H9 (cell line): ENCODE data around the gene FAM174B. TPM values are rescaled to one million over a fixed set of nuclear protein-coding genes. Genes with fewer than 3 reads are reported as not detected.

Experiments
- DNase-seq: peaks from one replicate; pipeline ENCODE4 v3.0.0-alpha.2; 2017
- H2AFZ ChIP-seq: one replicate; pipeline ENCODE4 v1.6.1; 2013; ENCODE audit warnings: mild to moderate bottlenecking, low read length, control low read depth, moderate library complexity
- H2AK5ac ChIP-seq: 2 replicates; pipeline ENCODE4 v1.6.1; 2013; ENCODE audit warnings: low read length, control low read depth, mixed read lengths; ENCODE audit not compliant: insufficient read length
- H2BK120ac ChIP-seq: one replicate; pipeline ENCODE4 v1.6.1; 2013; ENCODE audit warnings: low read depth, mild to moderate bottlenecking, low read length, control low read depth, inconsistent platforms; ENCODE audit not compliant: poor library complexity, severe bottlenecking
- H2BK12ac ChIP-seq: 2 replicates; pipeline ENCODE4 v1.6.1; 2013; ENCODE audit warnings: low read length, control low read depth, mixed read lengths, low read depth; ENCODE audit not compliant: insufficient read length
- H2BK15ac ChIP-seq: 2 replicates; pipeline ENCODE4 v1.6.1; 2013; ENCODE audit warnings: low read depth, low read length, control low read depth
- H2BK20ac ChIP-seq: one replicate; pipeline ENCODE4 v1.6.1; 2013; ENCODE audit warnings: low read depth, mild to moderate bottlenecking, low read length, control low read depth, inconsistent platforms; ENCODE audit not compliant: poor library complexity, severe bottlenecking
- H2BK5ac ChIP-seq: 2 replicates; pipeline ENCODE4 v1.6.1; 2013; ENCODE audit warnings: low read length, control low read depth, mixed read lengths; ENCODE audit not compliant: insufficient read length
- H3K14ac ChIP-seq: 2 replicates; pipeline ENCODE4 v1.6.1; 2013; ENCODE audit warnings: low read length, control low read depth; ENCODE audit not compliant: insufficient read depth
- H3K18ac ChIP-seq: 2 replicates; pipeline ENCODE4 v1.6.1; 2013; ENCODE audit warnings: low read depth, mild to moderate bottlenecking, mixed read lengths, low read length, control low read depth; ENCODE audit not compliant: insufficient read length
- H3K23ac ChIP-seq: 2 replicates; pipeline ENCODE4 v1.6.1; 2013; ENCODE audit warnings: low read length, control low read depth, mixed read lengths, low read depth; ENCODE audit not compliant: insufficient read length
- H3K23me2 ChIP-seq: 2 replicates; pipeline ENCODE4 v1.6.1; 2013; ENCODE audit warnings: low read depth, mild to moderate bottlenecking, mixed read lengths, low read length, control low read depth; ENCODE audit not compliant: insufficient read length, poor library complexity, severe bottlenecking
- H3K27ac ChIP-seq: 2 replicates; pipeline ENCODE4 v1.5.1; 2013; ENCODE audit warnings: low read length, control low read depth, mixed read lengths, low read depth; ENCODE audit not compliant: insufficient read length
- H3K27me3 ChIP-seq: 2 replicates; pipeline ENCODE4 v1.6.1; 2013; ENCODE audit warnings: low read length, control low read depth, inconsistent platforms; ENCODE audit not compliant: insufficient read depth
- H3K4ac ChIP-seq: 2 replicates; pipeline ENCODE4 v1.6.1; 2013; ENCODE audit warnings: low read depth, mild to moderate bottlenecking, control low read depth, inconsistent platforms, low read length, moderate library complexity
- H3K4me1 ChIP-seq: 2 replicates; pipeline ENCODE4 v1.6.1; 2013; ENCODE audit warnings: low read length, control low read depth, inconsistent platforms; ENCODE audit not compliant: insufficient read depth
- H3K4me2 ChIP-seq: 2 replicates; pipeline ENCODE4 v1.6.1; 2013; ENCODE audit warnings: low read length, control low read depth, mixed read lengths; ENCODE audit not compliant: insufficient read length, insufficient read depth
- H3K56ac ChIP-seq: 2 replicates; pipeline ENCODE4 v1.6.1; 2013; ENCODE audit warnings: low read depth, mild to moderate bottlenecking, mixed read lengths, low read length, control low read depth; ENCODE audit not compliant: insufficient read length
- H3K79me1 ChIP-seq: 2 replicates; pipeline ENCODE4 v1.6.1; 2013; ENCODE audit warnings: low read depth, mild to moderate bottlenecking, moderate library complexity, low read length, control low read depth, inconsistent platforms; ENCODE audit not compliant: insufficient read depth, poor library complexity, severe bottlenecking
- H3K79me2 ChIP-seq: 2 replicates; pipeline ENCODE4 v1.6.1; 2013; ENCODE audit warnings: low read length, control low read depth, inconsistent platforms; ENCODE audit not compliant: insufficient read depth
- H3K9ac ChIP-seq: 2 replicates; pipeline ENCODE4 v1.6.1; 2013; ENCODE audit warnings: low read length, control low read depth, mixed read lengths; ENCODE audit not compliant: insufficient read length; ENCODE audit errors: extremely low read depth
- H3K9me3 ChIP-seq: one replicate; pipeline ENCODE4 v1.6.1; 2013; ENCODE audit warnings: low read depth, low read length, inconsistent platforms; ENCODE audit not compliant: control insufficient read depth
- H3T11ph ChIP-seq: one replicate; pipeline ENCODE4 v1.6.1; 2013; ENCODE audit warnings: mild to moderate bottlenecking, low read length, control low read depth, inconsistent platforms
- H4K20me1 ChIP-seq: one replicate; pipeline ENCODE4 v1.6.1; 2013; ENCODE audit not compliant: control insufficient read depth, insufficient read length, insufficient read depth
- H4K5ac ChIP-seq: 2 replicates; pipeline ENCODE4 v1.6.1; 2013; ENCODE audit warnings: low read depth, mild to moderate bottlenecking, mixed read lengths, low read length, control low read depth; ENCODE audit not compliant: insufficient read length
- H4K8ac ChIP-seq: replicated peaks from 2 replicates; pipeline ENCODE4 v1.6.1; 2013; ENCODE audit warnings: low read length, control low read depth, mixed read lengths, low read depth; ENCODE audit not compliant: insufficient read length
- H4K91ac ChIP-seq: 2 replicates; pipeline ENCODE4 v1.6.1; 2013; ENCODE audit warnings: low read depth, mild to moderate bottlenecking, moderate library complexity, mixed read lengths, low read length, control low read depth; ENCODE audit not compliant: insufficient read length
- H3K27ac Mint-ChIP-seq, 3 experiments: 2 replicates in 2 of 3; 3 replicates in 1 of 3; pipeline ENCODE4 v1.8.0; 2020 to 2021; ENCODE audit warnings: mixed read lengths in 3 of 3, mild to moderate bottlenecking in 1 of 3, moderate library complexity in 1 of 3
- H3K27me3 Mint-ChIP-seq: 2 replicates; pipeline ENCODE4 v1.8.0; 2021; ENCODE audit warnings: low read depth, mild to moderate bottlenecking, moderate library complexity, mixed read lengths
- H3K36me3 Mint-ChIP-seq, 3 experiments: 2 replicates in 2 of 3; 3 replicates in 1 of 3; pipeline ENCODE4 v1.8.0; 2020 to 2021; ENCODE audit warnings: low read depth in 3 of 3, mixed read lengths in 3 of 3; ENCODE audit not compliant: insufficient read depth in 1 of 3
- H3K4me1 Mint-ChIP-seq, 2 experiments: 2 replicates each; pipeline ENCODE4 v1.8.0; 2020; ENCODE audit warnings: mixed read lengths in 2 of 2
- H3K4me3 Mint-ChIP-seq, 2 experiments: 2 replicates in 1 of 2; 3 replicates in 1 of 2; pipeline ENCODE4 v1.8.0; 2020 to 2021; ENCODE audit warnings: mild to moderate bottlenecking in 2 of 2, mixed read lengths in 2 of 2, moderate library complexity in 1 of 2
- H3K9me3 Mint-ChIP-seq, 2 experiments: 2 replicates in 1 of 2; 3 replicates in 1 of 2; pipeline ENCODE4 v1.8.0; 2020; ENCODE audit warnings: mild to moderate bottlenecking in 2 of 2, mixed read lengths in 2 of 2, moderate library complexity in 1 of 2
- CTCF ChIP-seq: fragments of 200-600 bp; sonication (generic); conservative IDR thresholded peaks from 3 replicates; pipeline ENCODE4 v1.8.0; 2021; ENCODE audit warnings: antibody characterized with exemption, mild to moderate bottlenecking
- WGBS: extraction: QIAGEN DNeasy Blood & Tissue Kit; methylation state at CpG from one replicate; pipeline ENCODE4 v1.1.7; 2013; ENCODE audit warnings: missing lambda C conversion rate, low lambda C conversion rate, mixed read lengths; ENCODE audit not compliant: insufficient read length; ENCODE audit errors: extremely low coverage; 5-methylcytosine and 5-hydroxymethylcytosine counted together
- total RNA-seq: library from RNA; stranded (reverse); gene quantifications from 2 replicates; pipeline ENCODE4 v1.2.1, GENCODE V29; 2021

Gene FAM174B
- total RNA-seq, 1 experiment from 2014 or later, result 38.0 TPM

DNA sequence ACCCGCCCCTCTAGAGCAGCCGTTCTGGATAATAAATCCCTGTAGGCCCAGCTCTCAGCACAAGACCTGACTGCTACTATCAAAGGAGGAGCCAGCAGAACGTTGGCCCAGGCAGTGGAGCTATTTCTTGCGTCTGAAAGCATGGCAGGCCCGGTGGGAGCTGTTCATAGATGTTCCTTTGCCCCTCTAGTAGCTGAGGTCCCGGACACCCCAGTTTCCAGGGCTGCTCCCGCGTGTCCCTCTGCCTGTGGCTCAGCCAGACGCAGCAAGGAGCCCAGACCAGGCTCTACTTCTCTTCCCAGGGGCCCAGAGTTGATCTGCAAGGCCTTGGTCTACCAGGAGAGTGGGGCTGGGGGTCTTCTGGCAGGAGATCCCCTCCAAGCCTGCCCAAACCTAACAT, 76.1 kb downstream of the FAM174B start:
- Histone ChIP-seq H3K27ac (no peak overlapping the region), H3K79me2 (no peaks in the 10 kb centered on the region), H3K18ac (no peak overlapping the region), H3T11ph (no peak overlapping the region), H4K20me1 (no peaks in the 10 kb centered on the region), H3K27me3 (no peaks in the 10 kb centered on the region), H3K4ac (no peak overlapping the region), H3K4me1 (no peaks in the 10 kb centered on the region), H4K91ac (no peak overlapping the region), H3K79me1 (no peaks in the 10 kb centered on the region), H3K9me3 (no peaks in the 10 kb centered on the region), H3K9ac (no peak overlapping the region), H2BK15ac (no peak overlapping the region), H4K8ac (no peak overlapping the region), H2BK20ac (no peak overlapping the region), H3K14ac (no peak overlapping the region), H2AK5ac (no peak overlapping the region), H3K56ac (no peak overlapping the region), H3K23ac (no peak overlapping the region), H3K23me2 (no peaks in the 10 kb centered on the region), H4K5ac (no peak overlapping the region), H3K4me2 (no peak overlapping the region), H2BK120ac (no peak overlapping the region), H2BK5ac (no peak overlapping the region), H2BK12ac (no peak overlapping the region), H2AFZ (no peak overlapping the region)
- H3K36me3 Mint-ChIP-seq, result peaks cover 0 to 9% (median 0%) of the 10 kb centered on the region in 3 experiments; a peak in 2 of 7 replicates
- DNase-seq, result peak; percentile 10
- H3K4me1 Mint-ChIP-seq, result peaks cover 2% of the 10 kb centered on the region in 2 experiments; a peak in 2 of 4 replicates
- H3K27me3 Mint-ChIP-seq, result peaks cover 17% of the 10 kb centered on the region
- no peak overlapping the region for H3K4me3 Mint-ChIP-seq
- TF ChIP-seq CTCF, result no peak
- peaks cover 10 to 11% of the 10 kb centered on the region in 2 experiments; a peak in 4 of 5 replicates for H3K9me3 Mint-ChIP-seq
- no CpG with 5 or more reads among the region's 9 CpGs for WGBS
- H3K27ac Mint-ChIP-seq, result no peak overlapping the region
